GM12878 (cell line): ENCODE data around the gene CHPT1. TPM values are rescaled to one million over a fixed set of nuclear protein-coding genes. Genes with fewer than 3 reads are reported as not detected.

ENCODE experiments used
- ATAC-seq: fragments of 200-7000 bp; cut with Tn5 transposase; 3 replicates; pipeline ENCODE4 v1.9.1; 2020; ENCODE audit warnings: mild to moderate bottlenecking, moderate library complexity
- BruUV-seq: library from RNA; stranded (reverse); fragments of 400-500 nt; replicated peaks from 2 replicates; lab custom pipeline; 2021; lab: Mats Ljungman, UMichigan
- CTCF ChIA-PET: fragments of 300-600 bp; sonication (Branson Sonifier 250); formaldehyde crosslinking; extraction: SDS; loops from one replicate; lab custom pipeline; 2021; ENCODE audit warnings: inconsistent platforms; lab: Yijun Ruan, JAX
- POLR2A ChIA-PET: fragments of 350-600 bp; formaldehyde crosslinking; extraction: SDS; loops from one replicate; lab custom pipeline; 2021; ENCODE audit warnings: inconsistent platforms; lab: Charles Lee
- RAD21 ChIA-PET: fragments of 300-600 bp; sonication (Branson Sonifier 250); formaldehyde crosslinking; loops from one replicate; lab custom pipeline; 2023; ENCODE audit warnings: antibody characterized with exemption; ENCODE audit not compliant: unreplicated experiment; lab: Charles Lee
- SMC1A ChIA-PET: fragments of 300-600 bp; sonication (Branson Sonifier 250); formaldehyde crosslinking; loops from one replicate; lab custom pipeline; 2023; ENCODE audit not compliant: unreplicated experiment, uncharacterized antibody; lab: Charles Lee
- DNase-seq: peaks from one replicate; pipeline ENCODE4 v3.0.0-alpha.2; 2011; ENCODE audit warnings: low read depth, low spot score
- FAIRE-seq: peaks from 3 replicates; lab custom pipeline; 2011; peaks lifted over from hg19 to GRCh38; lab: Jason Lieb, UNC
- H2AFZ ChIP-seq: 2 replicates; pipeline ENCODE4 v1.6.0; 2011; ENCODE audit warnings: low read depth, low read length, control low read depth; ENCODE audit not compliant: control insufficient read depth
- H3K27ac ChIP-seq: 2 replicates; pipeline ENCODE4 v1.5.1; 2011; ENCODE audit warnings: control low read depth; ENCODE audit not compliant: control insufficient read depth, insufficient read depth
- H3K27me3 ChIP-seq, 2 experiments: replicated peaks in 1 of 2; 2 replicates each; pipeline versions ENCODE4 v1.6.0 to v1.6.1; 2011; ENCODE audit warnings: low read length in 1 of 2; ENCODE audit not compliant: control insufficient read depth in 2 of 2, insufficient read depth in 2 of 2
- H3K36me3 ChIP-seq, 2 experiments: 2 replicates each; pipeline ENCODE4 v1.5.1; 2011; ENCODE audit warnings: low read length in 1 of 2; ENCODE audit not compliant: control insufficient read depth in 2 of 2, insufficient read depth in 2 of 2
- H3K4me1 ChIP-seq: 2 replicates; pipeline ENCODE4 v1.6.1; 2011; ENCODE audit warnings: mild to moderate bottlenecking, low read length, moderate library complexity, mixed read lengths; ENCODE audit not compliant: control insufficient read depth, insufficient read depth
- H3K4me2 ChIP-seq: 2 replicates; pipeline ENCODE4 v1.6.0; 2011; ENCODE audit warnings: control low read depth; ENCODE audit not compliant: control insufficient read depth, insufficient read depth
- H3K4me3 ChIP-seq: fragments of 200-600 bp; sonication (generic); 2 replicates; pipeline ENCODE4 v1.5.1; 2016
- H3K79me2 ChIP-seq: 2 replicates; pipeline ENCODE4 v1.6.0; 2011; ENCODE audit warnings: low read length; ENCODE audit not compliant: control insufficient read depth, insufficient read depth
- H3K9ac ChIP-seq: 2 replicates; pipeline ENCODE4 v1.8.0; 2011; ENCODE audit warnings: low read length, control low read depth, mixed read lengths; ENCODE audit not compliant: control insufficient read depth, insufficient read depth
- H3K9me3 ChIP-seq: replicated peaks from 3 replicates; pipeline ENCODE4 v1.5.1; 2011; ENCODE audit warnings: mild to moderate bottlenecking, low read length; ENCODE audit not compliant: control insufficient read depth, insufficient read depth
- H4K20me1 ChIP-seq: 2 replicates; pipeline ENCODE4 v1.6.0; 2011; ENCODE audit not compliant: control insufficient read depth, insufficient read depth
- CBX3 ChIP-seq: fragments of 200-600 bp; sonication (generic); IDR thresholded peaks from 2 replicates; pipeline ENCODE4 v1.6.1; 2016; ENCODE audit warnings: low read depth, borderline replicate concordance
- CTCF ChIP-seq, 3 experiments: IDR thresholded peaks in 2 of 3; conservative IDR thresholded peaks in 1 of 3; 2 replicates each; pipeline ENCODE4 v1.5.1; 2011; ENCODE audit warnings: low read depth in 3 of 3, low read length in 3 of 3, mild to moderate bottlenecking in 3 of 3, control low read depth in 2 of 3, moderate library complexity in 2 of 3, inconsistent platforms in 1 of 3, mixed read lengths in 1 of 3; ENCODE audit not compliant: control insufficient read depth in 2 of 3, insufficient read depth in 1 of 3; ENCODE audit errors: extremely low read depth in 1 of 3
- FOXM1 ChIP-seq: IDR thresholded peaks from 2 replicates; pipeline ENCODE4 v1.6.1; 2012; ENCODE audit warnings: low read depth, mild to moderate bottlenecking, inconsistent platforms, low read length, moderate library complexity
- NFYA ChIP-seq: IDR thresholded peaks from 2 replicates; pipeline ENCODE4 v1.6.1; 2011; ENCODE audit warnings: low read depth, mild to moderate bottlenecking, low read length, improper control_type of control experiment, borderline replicate concordance
- POLR2AphosphoS5 ChIP-seq: IDR thresholded peaks from 2 replicates; pipeline ENCODE4 v1.6.1; 2011; ENCODE audit warnings: mild to moderate bottlenecking, low read length, inconsistent platforms
- RAD21 ChIP-seq: IDR thresholded peaks from 2 replicates; pipeline ENCODE4 v1.6.1; 2011; ENCODE audit warnings: mild to moderate bottlenecking, low read depth, low read length, moderate library complexity; ENCODE audit not compliant: insufficient read depth
- RB1 ChIP-seq: fragments of 450-650 bp; formaldehyde crosslinking; IDR thresholded peaks from 2 replicates; pipeline ENCODE4 v1.6.1; 2017; ENCODE audit warnings: mild to moderate bottlenecking, borderline replicate concordance
- RUNX3 ChIP-seq: IDR thresholded peaks from 2 replicates; pipeline ENCODE4 v1.6.1; 2012; ENCODE audit warnings: low read length, inconsistent platforms
- SMC3 ChIP-seq: IDR thresholded peaks from 2 replicates; pipeline ENCODE4 v1.6.1; 2011; ENCODE audit warnings: low read length, improper control_type of control experiment, borderline replicate concordance
- SRF ChIP-seq, 2 experiments: IDR thresholded peaks; 2 replicates each; pipeline ENCODE4 v1.6.1; 2011; ENCODE audit warnings: low read depth in 2 of 2, low read length in 2 of 2, mild to moderate bottlenecking in 1 of 2, moderate library complexity in 1 of 2
- STAT1 ChIP-seq: fragments of 450-650 bp; conservative IDR thresholded peaks from 2 replicates; pipeline ENCODE4 v1.6.1; 2014; ENCODE audit warnings: antibody characterized with exemption, mild to moderate bottlenecking
- YY1 ChIP-seq: IDR thresholded peaks from 2 replicates; pipeline ENCODE4 v1.6.1; 2011; ENCODE audit warnings: low read depth, mild to moderate bottlenecking, low read length
- WGBS: methylation state at CpG from one replicate; pipeline ENCODE4 v1.1.6; 2016; ENCODE audit warnings: low lambda C conversion rate; ENCODE audit not compliant: insufficient replicate concordance, insufficient coverage; ENCODE audit errors: missing lambda C conversion rate; 5-methylcytosine and 5-hydroxymethylcytosine counted together
- in situ Hi-C: fragments of 300-500 bp; cut with MboI; formaldehyde crosslinking; loops from 9 replicates; pipeline ENCODE4 v1.14.3; 2018; ENCODE audit warnings: mixed read lengths
- intact Hi-C: fragments of 100-400 bp; cut with micrococcal nuclease; formaldehyde crosslinking; loops from one replicate; pipeline ENCODE4 v1.14.2; 2022; ENCODE audit not compliant: unreplicated experiment
- polyA plus RNA-seq, 11 experiments: library from polyadenylated mRNA; depleted of rRNA in 4 of 11; unstranded in 6 of 11; stranded (reverse) in 5 of 11; fragments of >200 nt; fragmentation: Nextera tagmentation in 4 of 11; fragmentation: Illumina TruSeq in 1 of 11; extraction: Ambion mirVana in 4 of 11; extraction: Trizol in 1 of 11; gene quantifications; 1 replicate in 1 of 11; 2 replicates in 10 of 11; pipeline versions ENCODE4 v1.2.1 to v1.2.3, GENCODE V29; 2011 to 2016; ENCODE audit warnings: inconsistent platforms in 2 of 11, missing spikeins in 2 of 11, low read depth in 1 of 11
- total RNA-seq, 4 experiments: library from RNA; depleted of rRNA in 3 of 4; stranded (reverse); fragments of >200 nt in 3 of 4; fragmentation: Illumina TruSeq in 1 of 4; extraction: Trizol in 1 of 4; gene quantifications; 2 replicates each; pipeline versions ENCODE4 v1.2.1 to v1.2.3, GENCODE V29; 2013 to 2021

Gene CHPT1
- total and polyA plus RNA-seq, 10 of the 15 experiments (the other 5 are each of a cell fraction or from before 2014, with no cell fraction given): 0.85 to 10.2 (median 3.9) TPM

GRCh38 chr12:101773650-101774162 lies 76.3 kb downstream of the CHPT1 start:
- DNase-seq: peak; percentile 41
- H3K4me1 ChIP-seq: no peaks in the 10 kb centered on the region
- ChIA-PET POLR2A (interaction anchor here (1.0 kb wide), 2 partner anchors 56 to 67 kb away, joined by 3 to 8 read pairs; no protein-coding TSS in a partner anchor), RAD21 (interaction anchor here (0.6 to 3.1 kb wide), 23 partner anchors 12 to 1038 kb away, joined by 3 to 142 read pairs (median 4); partner anchors contain the start of genes ARL1, DRAM1 and GNPTAB), CTCF (interaction anchor here (0.6 to 8.2 kb wide), 32 partner anchors 8 to 1106 kb away, joined by 3 to 179 read pairs (median 4); partner anchors contain the start of genes ARL1 and GNPTAB), SMC1A (interaction anchor here (0.7 to 3.7 kb wide), 31 partner anchors 13 to 1038 kb away, joined by 3 to 123 read pairs (median 4); partner anchors contain the start of gene GNPTAB)
- no peak overlapping the region for H3K9ac ChIP-seq
- H3K4me3 ChIP-seq: no peak overlapping the region
- H3K27me3 ChIP-seq: no peaks in the 10 kb centered on the region
- no peaks in the 10 kb centered on the region for H4K20me1 ChIP-seq
- H3K79me2 ChIP-seq: no peaks in the 10 kb centered on the region
- H3K36me3 ChIP-seq: peaks cover 5 to 9% of the 10 kb centered on the region in 2 experiments
- no peak overlapping the region for H3K4me2 ChIP-seq
- H2AFZ ChIP-seq: no peak overlapping the region
- ATAC-seq: peak; percentile 91
- in situ Hi-C loops (loop anchor here (10.0 kb wide), 1 partner anchor 61 kb away; the partner anchor contains the start of gene GNPTAB), intact Hi-C loops (loop anchor here (1.0 to 10.0 kb wide), 6 partner anchors 57 to 1041 kb away; partner anchors contain the start of genes GNPTAB and WASHC3)
- WGBS: 48% methylated on average over 2 of the region's 2 CpGs
- H3K27ac ChIP-seq: no peak overlapping the region
- BruUV-seq: no TSS peak
- H3K9me3 ChIP-seq: no peaks in the 10 kb centered on the region; the same call in 2 of the 3 replicates
- FAIRE-seq: peak; percentile 81
- TF ChIP-seq YY1: peak; percentile 61
- TF ChIP-seq SMC3: peak; percentile 91
- TF ChIP-seq RUNX3: peak; percentile 51; the same call in 1 of the 2 replicates
- TF ChIP-seq RB1: 0 out of 2 replicates have a peak, but pooled peaks have one; percentile 40
- no peak for TF ChIP-seq CBX3
- TF ChIP-seq CTCF (IDR thresholded peaks at IDR 0.05 in 2 of 3, conservative IDR thresholded peaks at IDR 0.05 in 1 of 3; ENCODE audit: control insufficient read depth in 2 of 3, extremely low read depth in 1 of 3, insufficient read depth in 1 of 3, low read depth in 3 of 3, low read length in 3 of 3): peak; percentile 80 to 93 (median 91)
- no peak for TF ChIP-seq NFYA
- no peak for TF ChIP-seq STAT1
- 0 out of 2 replicates have a peak, but pooled peaks have one; percentile 46 for TF ChIP-seq FOXM1
- TF ChIP-seq SRF (IDR thresholded peaks at IDR 0.05; ENCODE audit: low read depth in 2 of 2, low read length in 2 of 2): 0 out of 4 replicates have a peak, but pooled peaks of 1 of the 2 experiments have one; percentile 31
- no peak for TF ChIP-seq POLR2AphosphoS5
- peak; percentile 96 for TF ChIP-seq RAD21
